ENCODE measurements around the gene PLCD1.

PLCD1 gene

GRCh38 chr3:38016410-38016809, 13.0 kb downstream of the PLCD1 start:
- DNase-seq = no peak

GRCh38 chr3:38015984-38016383, 13.5 kb downstream of the PLCD1 start:
- DNase-seq = no peak

GRCh38 chr3:38015485-38015884, 14.0 kb downstream of the PLCD1 start:
- DNase-seq = no peak

GRCh38 chr3:38011111-38011510, 18.3 kb downstream of the PLCD1 start:
- DNase-seq = no peak

- DNase-seq = no peak
Observed at GRCh38 chr3:38009807-38010591, 19.4 kb downstream of the PLCD1 start.

- no peak for DNase-seq
Observed at GRCh38 chr3:38008971-38009580, 20.4 kb downstream of the PLCD1 start.

GRCh38 chr3:38008191-38008701, 21.2 kb downstream of the PLCD1 start:
- DNase-seq = no peak

- DNase-seq = no peak
Observed at GRCh38 chr3:38007754-38008090, 21.7 kb downstream of the PLCD1 start.

- DNase-seq = no peak
Observed at GRCh38 chr3:38006445-38006995, 22.9 kb downstream of the PLCD1 start.

- no peak for DNase-seq
Observed at GRCh38 chr3:38006031-38006430, 23.4 kb downstream of the PLCD1 start.

- no peak for DNase-seq
Observed at GRCh38 chr3:38005076-38006020, 24.1 kb downstream of the PLCD1 start.

GRCh38 chr3:38004415-38005075, 24.9 kb downstream of the PLCD1 start:
- DNase-seq = peak; percentile 51 to 59

GRCh38 chr3:38003817-38004414, 25.5 kb downstream of the PLCD1 start:
- no peak for DNase-seq

GRCh38 chr3:38003371-38003816, 26.0 kb downstream of the PLCD1 start:
- peak; percentile 42 to 65 for DNase-seq

- DNase-seq = no peak
Observed at GRCh38 chr3:38002940-38003339, 26.5 kb downstream of the PLCD1 start.

GRCh38 chr3:38002291-38002876, 27.1 kb downstream of the PLCD1 start:
- DNase-seq = no peak

GRCh38 chr3:38001456-38002081, 27.9 kb downstream of the PLCD1 start:
- no peak for DNase-seq

GRCh38 chr3:38000965-38001455, 28.4 kb downstream of the PLCD1 start:
- no peak for DNase-seq

GRCh38 chr3:38000242-38000916, 29.1 kb downstream of the PLCD1 start:
- no peak for DNase-seq

GRCh38 chr3:37999836-38000235, 29.6 kb downstream of the PLCD1 start:
- no peak for DNase-seq

Data from CD4-positive, alpha-beta T cell treated with Interleukin-1 beta for 1 hour (primary cell).